Retinal pigment epithelial cell (primary cell): ENCODE measurements around the gene NPIPB6.
"Not testable (repeated sequence)": the region's sequence is repeated elsewhere in the genome, so short reads cannot be mapped to it uniquely, and the experiment has no call there.

ENCODE experiments used
- DNase-seq: peaks from one replicate; pipeline ENCODE4 v3.0.0-alpha.2; 2010; ENCODE audit warnings: low read depth
- H3K4me3 ChIP-seq: 2 replicates; pipeline ENCODE4 v1.5.1; 2011; ENCODE audit warnings: mild to moderate bottlenecking, low read length, control low read depth, moderate library complexity

Gene NPIPB6

GRCh38 chr16:28363408-28363807, at the start of gene NPIPB6:
TSS of gene NPIPB6 (minus strand) at chr16:28363508. CDS start at chr16:28362822, 686 bp downstream.
- not testable (repeated sequence) for DNase-seq, H3K4me3 ChIP-seq

DNA sequence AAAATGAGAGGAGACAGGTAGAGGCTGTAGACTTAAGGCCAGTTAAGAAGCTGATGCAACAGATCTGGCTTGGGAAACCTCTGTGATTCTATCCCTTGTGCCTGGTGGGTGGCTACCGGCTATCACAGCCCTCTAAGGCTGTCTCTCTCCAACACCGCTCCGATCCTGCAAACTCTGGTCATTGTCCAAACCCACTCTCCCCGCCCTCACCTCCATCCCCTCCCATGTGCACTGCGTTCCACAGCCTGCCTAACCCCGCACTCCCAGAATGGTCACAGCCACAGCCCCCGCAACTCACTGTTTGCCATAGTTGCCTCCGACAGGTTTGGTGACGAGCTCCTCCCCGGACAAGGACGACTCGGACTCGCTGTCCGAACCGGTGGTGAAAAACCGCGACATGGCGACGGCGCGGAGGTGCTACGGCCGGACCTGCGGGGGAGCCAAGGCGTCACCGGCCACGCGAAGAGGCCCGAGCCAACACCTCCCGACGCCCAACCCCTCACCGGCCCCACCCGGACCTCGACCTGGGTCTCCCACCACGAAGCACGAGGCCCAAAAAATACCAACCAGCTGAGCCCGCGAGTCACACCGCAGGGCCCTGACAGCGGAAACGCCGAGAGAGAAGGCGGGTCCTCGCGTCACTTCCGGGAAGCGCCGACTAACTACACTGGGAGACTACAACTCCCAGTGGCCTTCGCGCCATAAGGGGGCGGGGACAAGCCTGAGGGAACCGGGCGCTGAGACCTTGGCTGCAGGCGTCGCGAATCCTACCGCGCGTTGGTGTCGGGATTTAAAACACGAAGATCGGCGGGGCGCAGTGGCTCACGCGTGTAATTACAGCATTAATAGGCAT, 40.1 kb upstream of the NPIPB6 start, which contains the start of gene EIF3CL:
Gene EIF3CL, minus strand, starts transcription at position 622 of the 853 bp plus-strand sequence. Its CDS starts 223 bp downstream, at position 399.
- H3K4me3 ChIP-seq = peak within 1 kb of the TSS; percentile 48
- not testable (repeated sequence) for DNase-seq

- DNase-seq, H3K4me3 ChIP-seq: not testable (repeated sequence)
These were observed 28.7 kb upstream of the NPIPB6 start for GRCh38 chr16:28392054-28392453.

DNA sequence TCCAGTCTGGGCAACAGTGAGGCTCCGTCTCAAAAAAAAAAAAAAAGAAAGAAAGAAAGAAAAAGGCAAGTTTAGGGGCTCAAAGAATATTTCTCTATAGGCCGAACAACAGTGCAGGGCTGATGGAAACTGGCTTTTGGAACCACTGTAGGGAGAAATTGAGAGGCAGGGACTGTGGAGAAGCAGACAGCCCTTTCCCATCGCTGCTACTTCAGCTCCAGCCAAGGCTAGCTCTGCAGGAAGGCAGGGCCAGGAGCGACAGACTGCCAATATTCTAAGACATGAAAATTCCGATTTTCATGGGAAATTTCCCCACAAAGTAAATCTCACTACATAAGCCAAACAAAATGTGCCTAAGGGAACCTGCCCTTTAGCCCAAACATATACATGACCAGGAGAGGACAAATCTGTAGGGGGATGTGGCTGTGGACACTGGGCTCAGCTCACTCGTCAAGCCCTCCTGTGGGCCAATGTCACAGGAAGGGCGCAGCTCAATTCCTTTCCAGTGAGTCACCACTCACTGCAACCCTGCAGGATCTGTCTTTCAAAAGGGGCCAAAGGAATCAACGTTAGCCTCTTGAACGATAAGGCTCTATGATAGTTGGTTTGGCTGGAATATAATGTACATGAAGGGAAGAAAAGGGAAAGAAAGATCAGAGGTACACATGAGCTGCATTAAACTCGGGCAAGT, 19.0 kb upstream of the NPIPB6 start:
- DNase-seq, H3K4me3 ChIP-seq: not testable (repeated sequence)

DNA sequence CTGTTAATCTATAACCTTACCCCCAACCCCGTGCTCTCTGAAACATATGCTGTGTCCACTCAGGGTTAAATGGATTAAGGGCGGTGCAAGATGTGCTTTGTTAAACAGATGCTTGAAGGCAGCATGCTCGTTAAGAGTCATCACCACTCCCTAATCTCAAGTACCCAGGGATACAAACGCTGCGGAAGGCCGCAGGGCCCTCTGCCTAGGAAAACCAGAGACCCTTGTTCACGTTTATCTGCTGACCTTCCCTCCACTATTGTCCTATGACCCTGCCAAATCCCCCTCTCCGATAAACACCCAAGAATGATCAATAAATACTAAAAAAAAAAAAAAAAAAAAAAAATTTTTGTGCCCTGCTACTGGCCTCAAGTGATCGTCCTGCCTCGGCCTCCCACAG, 14.5 kb upstream of the NPIPB6 start:
- not testable (repeated sequence) for H3K4me3 ChIP-seq, DNase-seq

- not testable (repeated sequence) for H3K4me3 ChIP-seq, DNase-seq
These were observed 13.9 kb upstream of the NPIPB6 start for GRCh38 chr16:28377108-28377625.

- not testable (repeated sequence) for H3K4me3 ChIP-seq, DNase-seq
These were observed 11.8 kb upstream of the NPIPB6 start for GRCh38 chr16:28375115-28375514.

- not testable (repeated sequence) for DNase-seq
These were observed 11.0 kb upstream of the NPIPB6 start for GRCh38 chr16:28374281-28374680.

GRCh38 chr16:28367926-28368325, 4.6 kb upstream of the NPIPB6 start:
- not testable (repeated sequence) for DNase-seq, H3K4me3 ChIP-seq

More at GRCh38 chr16:28374281-28374680, 11.0 kb upstream of the NPIPB6 start:
- H3K4me3 ChIP-seq = not testable (repeated sequence)

- DNase-seq = not testable (repeated sequence)
These were observed 1.2 kb upstream of the NPIPB6 start for GRCh38 chr16:28364268-28365173.

DNA sequence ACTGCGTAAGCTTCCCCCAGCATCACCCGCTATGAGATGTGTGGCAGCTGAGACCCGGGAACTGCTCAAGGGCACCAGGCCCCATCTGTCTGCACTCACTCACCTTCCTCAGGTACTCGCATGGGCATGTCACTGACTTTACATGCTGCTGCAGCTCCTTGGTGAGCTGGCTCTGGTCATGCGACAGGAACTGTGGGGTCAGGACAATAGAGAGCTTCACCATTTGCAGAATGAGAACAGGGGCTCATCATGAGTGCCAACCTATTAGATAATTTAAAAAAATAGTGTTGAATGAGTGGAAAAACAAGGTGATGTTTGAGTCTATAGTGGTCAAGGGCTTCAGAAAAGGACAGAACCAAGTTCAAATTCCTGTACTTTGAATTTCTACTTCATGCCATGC, 708 bp downstream of the NPIPB6 start:
- not testable (repeated sequence) for H3K4me3 ChIP-seq, DNase-seq

More at GRCh38 chr16:28364268-28365173, 1.2 kb upstream of the NPIPB6 start:
- H3K4me3 ChIP-seq = not testable (repeated sequence)

GRCh38 chr16:28338230-28338629, 25.1 kb downstream of the NPIPB6 start:
- not testable (repeated sequence) for DNase-seq, H3K4me3 ChIP-seq

DNA sequence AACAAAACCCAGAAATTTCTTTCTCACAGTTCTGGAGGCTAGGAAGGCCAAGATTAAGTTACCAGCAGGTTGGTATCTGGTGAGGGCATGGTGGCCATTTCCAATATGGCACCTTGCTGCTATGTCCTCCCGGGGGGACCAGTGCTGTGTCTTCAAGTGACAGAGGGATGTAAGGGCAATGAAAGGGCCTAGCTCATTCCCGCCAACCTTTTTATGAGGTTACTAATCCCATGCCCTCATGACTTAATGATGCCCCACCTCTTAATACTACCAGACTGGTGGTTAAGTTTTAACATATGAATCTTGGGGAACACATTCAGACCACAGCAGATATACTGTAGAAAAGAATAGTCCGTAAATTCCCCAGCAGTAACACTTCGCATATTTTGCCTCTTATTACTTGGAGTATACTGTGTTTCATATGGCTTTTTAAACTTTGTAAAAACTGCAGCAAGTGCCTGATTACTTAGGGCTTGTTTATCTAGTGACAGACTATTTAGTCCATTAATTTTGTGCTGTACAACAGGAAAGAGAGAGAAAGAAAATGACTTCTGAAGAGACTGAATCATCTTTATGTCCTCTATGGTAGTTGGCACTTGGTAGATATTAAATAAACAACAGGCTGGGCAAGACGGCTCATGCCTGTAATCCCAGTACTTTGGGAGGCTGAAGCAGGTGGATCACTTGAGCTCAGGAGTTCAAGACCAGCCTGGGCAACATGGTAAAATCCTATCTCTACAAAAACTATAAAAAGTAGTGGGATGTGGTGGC, 26.2 kb downstream of the NPIPB6 start:
- H3K4me3 ChIP-seq, DNase-seq: not testable (repeated sequence)

- DNase-seq, H3K4me3 ChIP-seq: not testable (repeated sequence)
These were observed 27.6 kb downstream of the NPIPB6 start for GRCh38 chr16:28335678-28336077.

GRCh38 chr16:28332632-28333031, 30.7 kb downstream of the NPIPB6 start:
- not testable (repeated sequence) for H3K4me3 ChIP-seq, DNase-seq

GRCh38 chr16:28330981-28331380, 32.3 kb downstream of the NPIPB6 start:
- not testable (repeated sequence) for H3K4me3 ChIP-seq, DNase-seq

- not testable (repeated sequence) for H3K4me3 ChIP-seq, DNase-seq
These were observed 33.1 kb downstream of the NPIPB6 start for GRCh38 chr16:28330232-28330631.
